Stomach (tissue), 9 donors: ENCODE data around the gene TAF6. TPM values are rescaled to one million over a fixed set of nuclear protein-coding genes. Genes with fewer than 3 reads are reported as not detected.

Source experiments
- DNase-seq, 2 donors: peaks; one replicate each; pipeline versions ENCODE4 v3.0.0 to v3.0.0-alpha.2; 2013 to 2019
- H3K27ac ChIP-seq, 5 donors: fragments of 200-600 bp in 4 of 5; sonication (generic) in 4 of 5; one replicate each; pipeline ENCODE4 v1.5.1; 2013 to 2019; ENCODE audit warnings: mild to moderate bottlenecking in 1 of 5, moderate library complexity in 1 of 5
- H3K27me3 ChIP-seq, 3 donors: fragments of 200-600 bp; sonication (generic); one replicate each; pipeline ENCODE4 v1.5.1; 2017 to 2019; ENCODE audit warnings: mixed run types in 1 of 3
- H3K36me3 ChIP-seq, 4 donors: fragments of 200-600 bp; sonication (generic); 1 replicate in 3 of 4; 2 replicates in 1 of 4; pipeline ENCODE4 v1.5.1; 2016 to 2019
- H3K4me1 ChIP-seq, 4 donors: fragments of 200-600 bp; sonication (generic); one replicate each; pipeline ENCODE4 v1.5.1; 2016 to 2019
- H3K4me3 ChIP-seq, 4 donors: fragments of 200-600 bp; sonication (generic) in 3 of 4; one replicate each; pipeline ENCODE4 v1.5.1; 2016 to 2019; ENCODE audit warnings: mild to moderate bottlenecking in 1 of 4
- H3K9me3 ChIP-seq, 4 donors: fragments of 200-600 bp; sonication (generic); one replicate each; pipeline ENCODE4 v1.5.1; 2016 to 2019
- CTCF ChIP-seq, 7 experiments: fragments of 450-650 bp in 4 of 7; fragments of 200-600 bp in 3 of 7; sonication (generic) in 3 of 7; IDR thresholded peaks; one replicate each; pipeline ENCODE4 v1.5.1; 2016 to 2019; ENCODE audit warnings: antibody characterized with exemption in 7 of 7, control low read depth in 2 of 7, mild to moderate bottlenecking in 1 of 7
- EP300 ChIP-seq: sonication (generic); formaldehyde crosslinking; IDR thresholded peaks from one replicate; pipeline ENCODE4 v1.6.1; 2017; ENCODE audit warnings: antibody characterized with exemption
- POLR2A ChIP-seq, 4 donors: fragments of 450-650 bp; IDR thresholded peaks; one replicate each; pipeline ENCODE4 v1.6.1; 2016; ENCODE audit warnings: antibody characterized with exemption in 4 of 4, control low read depth in 2 of 4, mild to moderate bottlenecking in 1 of 4, moderate library complexity in 1 of 4
- POLR2AphosphoS5 ChIP-seq, 3 donors: sonication (generic); formaldehyde crosslinking; IDR thresholded peaks; one replicate each; pipeline ENCODE4 v1.6.1; 2016; ENCODE audit warnings: antibody characterized with exemption in 3 of 3
- WGBS, 5 donors: extraction: QIAGEN DNeasy Blood & Tissue Kit in 3 of 5; methylation state at CpG; one replicate each; pipeline versions ENCODE4 v1.1.5 to v1.1.7; 2013 to 2018; 5-methylcytosine and 5-hydroxymethylcytosine counted together
- intact Hi-C: fragments of 100-400 bp; cut with DNase I; formaldehyde crosslinking; loops from one replicate; pipeline ENCODE4 v1.15.1; 2023; ENCODE audit warnings: low total_unique reads
- polyA plus RNA-seq, 3 donors: library from polyadenylated mRNA; stranded (reverse); fragments of 200-250 nt; gene quantifications; one replicate each; pipeline ENCODE4 v1.2.3, GENCODE V29; 2013
- total RNA-seq, 5 donors: library from RNA; depleted of rRNA; stranded (reverse); fragments of >200 nt; gene quantifications; one replicate each; pipeline versions ENCODE4 v1.1.0 to v1.2.3, GENCODE V29; 2014 to 2016
- donor health status: healthy with polysubstance abuse.
- donor health status: Bipolar disorder and iron deficiency.
- donor health status: healthy.

The TAF6 gene
- total and polyA plus RNA-seq, 8 donors, result 15.4 to 106 (median 28.4) TPM

GRCh38 chr7:100153708-100154535 is 34.8 kb upstream of the TAF6 start:
- peak in 1 of 2 donors; percentile 65 for DNase-seq
- H3K36me3 ChIP-seq, result peaks cover 31 to 63% (median 51%) of the 10 kb centered on the region in 4 donors
- 67 to 73% (median 70%) methylated on average over 14 to 16 of the region's 16 CpGs for WGBS, 5 donors
- intact Hi-C loops, result no loop called here
- no peak overlapping the region for H3K4me3 ChIP-seq
- no peak for TF ChIP-seq POLR2AphosphoS5 (IDR thresholded peaks at IDR 0.05)
- TF ChIP-seq POLR2A (IDR thresholded peaks at IDR 0.05), result no peak
- TF ChIP-seq CTCF (IDR thresholded peaks at IDR 0.05), result no peak
- TF ChIP-seq EP300, result no peak
- peak overlapping the region; percentile 26 to 65 (median 52) for H3K27ac ChIP-seq
- H3K9me3 ChIP-seq, result no peaks in the 10 kb centered on the region
- no peaks in the 10 kb centered on the region for H3K27me3 ChIP-seq
- H3K4me1 ChIP-seq, result peaks cover 20 to 93% (median 66%) of the 10 kb centered on the region in 4 donors

GRCh38 chr7:100152937-100153666 is 33.9 kb upstream of the TAF6 start:
- TF ChIP-seq EP300, result no peak
- no peak for TF ChIP-seq CTCF (IDR thresholded peaks at IDR 0.05)
- no peak for TF ChIP-seq POLR2AphosphoS5 (IDR thresholded peaks at IDR 0.05)
- no peak for TF ChIP-seq POLR2A (IDR thresholded peaks at IDR 0.05)
- no peaks in the 10 kb centered on the region for H3K9me3 ChIP-seq
- H3K4me3 ChIP-seq, result no peak overlapping the region
- H3K27me3 ChIP-seq, result no peaks in the 10 kb centered on the region
- intact Hi-C loops, result no loop called here
- H3K4me1 ChIP-seq, result peaks cover 20 to 93% (median 64%) of the 10 kb centered on the region in 4 donors
- 87 to 93% (median 91%) methylated on average over 17 to 18 of the region's 18 CpGs for WGBS, 5 donors
- DNase-seq, result no peak
- H3K36me3 ChIP-seq, result peaks cover 31 to 63% (median 51%) of the 10 kb centered on the region in 4 donors
- peak overlapping the region in 3 of 5 donors; percentile 26 to 65 (median 38) for H3K27ac ChIP-seq

- Histone ChIP-seq H3K4me1 (peaks cover 15 to 93% (median 60%) of the 10 kb centered on the region in 4 donors), H3K27ac (peak overlapping the region in 3 of 5 donors; percentile 26 to 65 (median 38)), H3K4me3 (no peak overlapping the region), H3K9me3 (no peaks in the 10 kb centered on the region), H3K27me3 (no peaks in the 10 kb centered on the region), H3K36me3 (peaks cover 31 to 63% (median 51%) of the 10 kb centered on the region in 4 donors)
- intact Hi-C loops, result no loop called here
- DNase-seq, result no peak
- TF ChIP-seq POLR2AphosphoS5 (IDR thresholded peaks at IDR 0.05) (no peak), CTCF (IDR thresholded peaks at IDR 0.05) (no peak), EP300 (no peak), POLR2A (IDR thresholded peaks at IDR 0.05) (no peak)
Observed at GRCh38 chr7:100152404-100152803, 33.2 kb upstream of the TAF6 start.

- 0 to 1% (median 0%) methylated on average over 39 to 46 of the region's 46 CpGs for WGBS, 5 donors
- Histone ChIP-seq H3K27me3 (no peaks in the 10 kb centered on the region), H3K36me3 (peaks cover 7 to 28% (median 19%) of the 10 kb centered on the region in 4 donors), H3K9me3 (no peaks in the 10 kb centered on the region), H3K4me3 (peak within 1 kb of the TSS; percentile 77 to 93 (median 80)), H3K27ac (peak within 1 kb of the TSS; percentile 84 to 96 (median 90)), H3K4me1 (peaks cover 7 to 64% (median 28%) of the 10 kb centered on the region in 4 donors)
- intact Hi-C loops, result no loop called here
- peak; percentile 99 to 100 for DNase-seq
- TF ChIP-seq CTCF (IDR thresholded peaks at IDR 0.05) (no peak), POLR2AphosphoS5 (IDR thresholded peaks at IDR 0.05) (peak; percentile 70 to 94 (median 88)), POLR2A (IDR thresholded peaks at IDR 0.05) (peak in 1 of 4 donors; percentile 61), EP300 (no peak)
Observed at GRCh38 chr7:100148559-100149328, 29.6 kb upstream of the TAF6 start, which contains the start of gene LAMTOR4. Gene LAMTOR4, plus strand, starts transcription at chr7:100148918. Its CDS starts 55 bp downstream, at chr7:100148973.
